ENCODE measurements around the gene PI3.

GRCh38 chr20:45173522-45173921, 1.2 kb upstream of the PI3 start:
- TF ChIP-seq CTCF (IDR thresholded peaks at IDR 0.05; ENCODE audit: borderline replicate concordance, extremely low read depth, low read length, poor library complexity, severe bottlenecking) (no peak), EZH2 (IDR thresholded peaks at IDR 0.05; ENCODE audit: borderline replicate concordance, low read depth, low read length, severe bottlenecking) (no peak)

Data from DND-41 (cell line).